Breast epithelium (tissue), 4 donors: ENCODE results near the gene ATG10. TPM values are rescaled to one million over a fixed set of nuclear protein-coding genes. Genes with fewer than 3 reads are reported as not detected.

Experiments used
- DNase-seq, 2 donors: peaks; one replicate each; pipeline ENCODE4 v3.0.0-alpha.2; 2019; ENCODE audit warnings: low spot score in 2 of 2
- H3K27ac ChIP-seq, 2 donors: fragments of 200-600 bp; sonication (generic) in 1 of 2; one replicate each; pipeline ENCODE4 v1.5.1; 2016 to 2019; ENCODE audit warnings: mild to moderate bottlenecking in 1 of 2
- H3K27me3 ChIP-seq, 2 donors: fragments of 200-600 bp; sonication (generic) in 1 of 2; one replicate each; pipeline versions ENCODE4 v1.5.1 to v1.6.0; 2017 to 2019; ENCODE audit warnings: control low read depth in 1 of 2, mild to moderate bottlenecking in 1 of 2
- H3K36me3 ChIP-seq: fragments of 200-600 bp; one replicate; pipeline ENCODE4 v1.5.1; 2019
- H3K4me1 ChIP-seq, 2 donors: fragments of 200-600 bp; sonication (generic); one replicate each; pipeline ENCODE4 v1.5.1; 2016 to 2019; ENCODE audit warnings: control low read depth in 1 of 2
- H3K4me3 ChIP-seq, 3 donors: fragments of 200-600 bp; sonication (generic); 1 replicate in 2 of 3; 2 replicates in 1 of 3; pipeline ENCODE4 v1.5.1; 2016 to 2019; ENCODE audit warnings: mild to moderate bottlenecking in 3 of 3, moderate library complexity in 2 of 3
- H3K9me3 ChIP-seq, 2 donors: fragments of 200-600 bp; sonication (generic) in 1 of 2; one replicate each; pipeline ENCODE4 v1.5.1; 2016 to 2019; ENCODE audit warnings: control low read depth in 1 of 2
- CTCF ChIP-seq, 3 donors: fragments of 450-650 bp; IDR thresholded peaks; one replicate each; pipeline ENCODE4 v1.5.1; 2016 to 2017; ENCODE audit warnings: antibody characterized with exemption in 3 of 3, mild to moderate bottlenecking in 3 of 3, moderate library complexity in 3 of 3
- POLR2A ChIP-seq: fragments of 450-650 bp; IDR thresholded peaks from one replicate; pipeline ENCODE4 v1.6.1; 2016; ENCODE audit warnings: antibody characterized with exemption, mild to moderate bottlenecking, moderate library complexity
- POLR2AphosphoS5 ChIP-seq, 3 donors: sonication (generic); formaldehyde crosslinking; IDR thresholded peaks; one replicate each; pipeline ENCODE4 v1.6.1; 2017; ENCODE audit warnings: antibody characterized with exemption in 3 of 3
- intact Hi-C: fragments of 100-400 bp; cut with DNase I; formaldehyde crosslinking; loops from one replicate; pipeline ENCODE4 v1.15.1; 2023; ENCODE audit warnings: low total_unique reads
- total RNA-seq, 3 donors: library from RNA; depleted of rRNA; stranded (reverse); fragments of >200 nt; gene quantifications; one replicate each; pipeline ENCODE4 v1.1.0, GENCODE V29; 2016

The ATG10 gene
- total RNA-seq, 3 donors from 2014 or later = 5.2 to 9.2 (median 6.6) TPM

GRCh38 chr5:82277987-82278710 is 306.3 kb downstream of the ATG10 start, which contains the start of gene RPS23:
Gene RPS23 (minus strand): TSS chr5:82278354. CDS start chr5:82278323, 31 bp downstream.
- Histone ChIP-seq H3K27me3 (no peaks in the 10 kb centered on the region), H3K27ac (peak within 1 kb of the TSS; percentile 85 to 88), H3K4me1 (no peaks in the 10 kb centered on the region), H3K9me3 (no peaks in the 10 kb centered on the region), H3K4me3 (peak within 1 kb of the TSS; percentile 82 to 89 (median 85)), H3K36me3 (no peaks in the 10 kb centered on the region)
- peak; percentile 86 to 88 for DNase-seq
- intact Hi-C loops = no loop called here
- TF ChIP-seq POLR2AphosphoS5 (IDR thresholded peaks at IDR 0.05) = peak; percentile 80 to 88 (median 88)
- TF ChIP-seq CTCF (IDR thresholded peaks at IDR 0.05) = peak in 1 of 3 donors; percentile 15
- TF ChIP-seq POLR2A = no peak

GRCh38 chr5:82278711-82279370 is 307.0 kb downstream of the ATG10 start:
- Histone ChIP-seq H3K4me3 (peak overlapping the region; percentile 82 to 89 (median 85)), H3K9me3 (no peaks in the 10 kb centered on the region), H3K36me3 (no peaks in the 10 kb centered on the region), H3K27ac (peak overlapping the region; percentile 85 to 88), H3K4me1 (no peaks in the 10 kb centered on the region), H3K27me3 (no peaks in the 10 kb centered on the region)
- no peak for TF ChIP-seq POLR2AphosphoS5 (IDR thresholded peaks at IDR 0.05)
- peak; percentile 73 for TF ChIP-seq POLR2A
- DNase-seq = no peak
- intact Hi-C loops = no loop called here

GRCh38 chr5:82283893-82284292 is 312.1 kb downstream of the ATG10 start:
- H3K27me3 ChIP-seq = no peaks in the 10 kb centered on the region
- H3K4me1 ChIP-seq = no peaks in the 10 kb centered on the region
- DNase-seq = no peak
- no peaks in the 10 kb centered on the region for H3K9me3 ChIP-seq
- no peak overlapping the region for H3K4me3 ChIP-seq
- intact Hi-C loops = no loop called here
- no peak for TF ChIP-seq CTCF (IDR thresholded peaks at IDR 0.05)
- TF ChIP-seq POLR2AphosphoS5 (IDR thresholded peaks at IDR 0.05) = no peak
- TF ChIP-seq POLR2A = no peak
- no peaks in the 10 kb centered on the region for H3K36me3 ChIP-seq
- no peak overlapping the region for H3K27ac ChIP-seq

GRCh38 chr5:82285206-82285605 is 313.4 kb downstream of the ATG10 start:
- intact Hi-C loops = no loop called here
- Histone ChIP-seq H3K4me1 (no peaks in the 10 kb centered on the region), H3K4me3 (no peak overlapping the region), H3K9me3 (no peaks in the 10 kb centered on the region), H3K27me3 (no peaks in the 10 kb centered on the region), H3K36me3 (no peaks in the 10 kb centered on the region), H3K27ac (no peak overlapping the region)
- DNase-seq = no peak
- no peak for TF ChIP-seq POLR2A
- no peak for TF ChIP-seq CTCF (IDR thresholded peaks at IDR 0.05)
- TF ChIP-seq POLR2AphosphoS5 (IDR thresholded peaks at IDR 0.05) = no peak

GRCh38 chr5:82287625-82288024 is 315.8 kb downstream of the ATG10 start:
- H3K27me3 ChIP-seq = no peaks in the 10 kb centered on the region
- no peaks in the 10 kb centered on the region for H3K9me3 ChIP-seq
- H3K4me3 ChIP-seq = no peak overlapping the region
- TF ChIP-seq CTCF (IDR thresholded peaks at IDR 0.05) = no peak
- TF ChIP-seq POLR2AphosphoS5 (IDR thresholded peaks at IDR 0.05) = no peak
- no peak for TF ChIP-seq POLR2A
- H3K27ac ChIP-seq = no peak overlapping the region
- intact Hi-C loops = no loop called here
- DNase-seq = no peak
- no peaks in the 10 kb centered on the region for H3K36me3 ChIP-seq
- H3K4me1 ChIP-seq = no peaks in the 10 kb centered on the region
